Calu3 (cell line): ENCODE data around the gene EGFLAM. TPM values are rescaled to one million over a fixed set of nuclear protein-coding genes. Genes with fewer than 3 reads are reported as not detected.

Experiments used
- BruUV-seq: library from RNA; stranded (reverse); fragments of 400-500 nt; replicated peaks from 2 replicates; lab custom pipeline; 2021; lab: Mats Ljungman, UMichigan
- CTCF ChIA-PET: fragments of 300-600 bp; sonication (Branson Sonifier 250); formaldehyde crosslinking; loops from one replicate; lab custom pipeline; 2022; ENCODE audit warnings: antibody characterized with exemption; lab: Charles Lee
- DNase-seq: peaks from one replicate; pipeline ENCODE4 v3.0.0; 2022
- H3K27ac Mint-ChIP-seq: one replicate; pipeline ENCODE4 v1.8.0; 2022; ENCODE audit warnings: mixed read lengths; ENCODE audit not compliant: unreplicated experiment
- H3K27me3 Mint-ChIP-seq: one replicate; pipeline ENCODE4 v1.8.0; 2022; ENCODE audit warnings: mixed read lengths; ENCODE audit not compliant: unreplicated experiment
- H3K36me3 Mint-ChIP-seq: one replicate; pipeline ENCODE4 v1.8.0; 2022; ENCODE audit warnings: mild to moderate bottlenecking, moderate library complexity, mixed read lengths; ENCODE audit not compliant: insufficient read depth, unreplicated experiment
- H3K4me1 Mint-ChIP-seq: one replicate; pipeline ENCODE4 v1.8.0; 2022; ENCODE audit warnings: mild to moderate bottlenecking, low read depth, mixed read lengths; ENCODE audit not compliant: unreplicated experiment
- H3K4me3 Mint-ChIP-seq: one replicate; pipeline ENCODE4 v1.8.0; 2022; ENCODE audit warnings: mild to moderate bottlenecking, low read depth, moderate library complexity, mixed read lengths; ENCODE audit not compliant: unreplicated experiment
- H3K9me3 Mint-ChIP-seq: one replicate; pipeline ENCODE4 v1.8.0; 2022; ENCODE audit warnings: low read depth, mixed read lengths; ENCODE audit not compliant: unreplicated experiment
- intact Hi-C: fragments of 100-400 bp; cut with micrococcal nuclease; formaldehyde crosslinking; loops from one replicate; pipeline ENCODE4 v1.10.0; 2022; ENCODE audit not compliant: unreplicated experiment
- total RNA-seq: library from RNA; stranded (reverse); gene quantifications from 2 replicates; pipeline ENCODE4 v1.2.3, GENCODE V29; 2022
- TF ChIP-seq, protein P1 (sequence below): fragments of 200-600 bp; IDR thresholded peaks from one replicate; pipeline ENCODE4 v1.8.0; 2022; ENCODE audit warnings: antibody characterized with exemption; ENCODE audit not compliant: unreplicated experiment

The EGFLAM gene
- total RNA-seq, 1 experiment from 2014 or later: not detected

DNA sequence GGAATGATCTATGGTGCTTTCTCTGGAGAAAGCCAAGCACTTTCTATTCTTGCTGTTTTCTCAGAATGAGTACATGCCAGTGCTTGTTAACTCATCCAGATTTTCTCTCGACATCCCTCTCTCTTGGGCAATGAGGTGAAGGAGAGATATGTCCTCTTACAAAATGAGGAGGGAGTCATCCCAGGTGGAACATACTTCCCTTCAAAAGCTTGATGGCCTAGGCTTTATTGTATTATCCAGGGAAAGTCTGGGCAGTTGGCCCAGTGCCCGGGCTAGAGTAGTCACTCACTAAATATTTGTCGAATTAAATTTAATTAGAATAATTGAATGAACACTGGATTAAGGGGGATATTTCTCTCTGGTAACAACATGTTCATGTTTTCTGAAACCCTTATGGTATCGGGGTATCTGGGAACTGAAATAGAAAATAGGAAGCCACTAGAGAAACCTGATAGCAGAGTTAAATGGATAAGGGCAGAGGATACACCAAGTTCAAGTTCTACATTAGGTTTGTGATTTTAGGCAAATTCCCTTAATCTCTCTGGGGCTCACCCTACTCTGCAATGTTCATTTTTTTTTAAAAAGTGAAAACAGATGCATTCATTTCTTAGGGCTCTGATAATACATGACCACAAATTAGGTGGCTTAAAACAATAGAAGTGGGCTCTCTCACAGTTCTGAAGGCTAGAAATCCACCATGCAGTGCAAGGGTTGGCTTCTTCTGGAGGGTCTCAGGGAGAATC is 198.5 kb downstream of the EGFLAM start:
- BruUV-seq: no TSS peak
- no peak overlapping the region for H3K4me3 Mint-ChIP-seq
- TF ChIP-seq, protein P1, sequence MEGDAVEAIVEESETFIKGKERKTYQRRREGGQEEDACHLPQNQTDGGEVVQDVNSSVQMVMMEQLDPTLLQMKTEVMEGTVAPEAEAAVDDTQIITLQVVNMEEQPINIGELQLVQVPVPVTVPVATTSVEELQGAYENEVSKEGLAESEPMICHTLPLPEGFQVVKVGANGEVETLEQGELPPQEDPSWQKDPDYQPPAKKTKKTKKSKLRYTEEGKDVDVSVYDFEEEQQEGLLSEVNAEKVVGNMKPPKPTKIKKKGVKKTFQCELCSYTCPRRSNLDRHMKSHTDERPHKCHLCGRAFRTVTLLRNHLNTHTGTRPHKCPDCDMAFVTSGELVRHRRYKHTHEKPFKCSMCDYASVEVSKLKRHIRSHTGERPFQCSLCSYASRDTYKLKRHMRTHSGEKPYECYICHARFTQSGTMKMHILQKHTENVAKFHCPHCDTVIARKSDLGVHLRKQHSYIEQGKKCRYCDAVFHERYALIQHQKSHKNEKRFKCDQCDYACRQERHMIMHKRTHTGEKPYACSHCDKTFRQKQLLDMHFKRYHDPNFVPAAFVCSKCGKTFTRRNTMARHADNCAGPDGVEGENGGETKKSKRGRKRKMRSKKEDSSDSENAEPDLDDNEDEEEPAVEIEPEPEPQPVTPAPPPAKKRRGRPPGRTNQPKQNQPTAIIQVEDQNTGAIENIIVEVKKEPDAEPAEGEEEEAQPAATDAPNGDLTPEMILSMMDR: no peak
- DNase-seq: no peak
- H3K27me3 Mint-ChIP-seq: peaks cover 78% of the 10 kb centered on the region
- H3K27ac Mint-ChIP-seq: no peak overlapping the region
- H3K9me3 Mint-ChIP-seq: no peaks in the 10 kb centered on the region
- CTCF ChIA-PET: no interaction called here
- no peaks in the 10 kb centered on the region for H3K36me3 Mint-ChIP-seq
- no peaks in the 10 kb centered on the region for H3K4me1 Mint-ChIP-seq
- intact Hi-C loops: no loop called here

DNA sequence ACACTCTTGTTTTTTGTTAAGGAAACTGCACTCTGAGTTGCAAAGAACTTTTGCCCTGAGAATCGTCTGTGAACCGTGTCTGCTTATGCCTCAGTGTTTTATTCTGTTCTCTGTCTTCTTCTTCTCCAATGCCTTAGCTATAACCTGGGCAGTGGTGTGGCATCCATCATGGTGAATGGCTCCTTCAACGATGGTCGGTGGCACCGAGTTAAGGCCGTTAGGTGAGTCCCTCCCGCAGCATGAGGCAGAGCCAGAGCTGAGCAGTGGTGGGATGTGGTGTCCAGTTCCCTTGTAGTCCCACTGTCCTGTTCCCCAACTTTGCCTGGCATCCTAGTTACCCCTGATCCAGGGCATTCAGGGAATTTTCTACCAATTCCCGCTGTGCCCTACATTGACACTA is 199.8 kb downstream of the EGFLAM start:
- no peaks in the 10 kb centered on the region for H3K4me1 Mint-ChIP-seq
- no peak overlapping the region for H3K4me3 Mint-ChIP-seq
- H3K9me3 Mint-ChIP-seq: no peaks in the 10 kb centered on the region
- intact Hi-C loops: no loop called here
- no peak overlapping the region for H3K27ac Mint-ChIP-seq
- no peaks in the 10 kb centered on the region for H3K36me3 Mint-ChIP-seq
- no peak for DNase-seq
- CTCF ChIA-PET: no interaction called here
- peaks cover 74% of the 10 kb centered on the region for H3K27me3 Mint-ChIP-seq
- BruUV-seq: no TSS peak
- TF ChIP-seq, protein P1: no peak

DNA sequence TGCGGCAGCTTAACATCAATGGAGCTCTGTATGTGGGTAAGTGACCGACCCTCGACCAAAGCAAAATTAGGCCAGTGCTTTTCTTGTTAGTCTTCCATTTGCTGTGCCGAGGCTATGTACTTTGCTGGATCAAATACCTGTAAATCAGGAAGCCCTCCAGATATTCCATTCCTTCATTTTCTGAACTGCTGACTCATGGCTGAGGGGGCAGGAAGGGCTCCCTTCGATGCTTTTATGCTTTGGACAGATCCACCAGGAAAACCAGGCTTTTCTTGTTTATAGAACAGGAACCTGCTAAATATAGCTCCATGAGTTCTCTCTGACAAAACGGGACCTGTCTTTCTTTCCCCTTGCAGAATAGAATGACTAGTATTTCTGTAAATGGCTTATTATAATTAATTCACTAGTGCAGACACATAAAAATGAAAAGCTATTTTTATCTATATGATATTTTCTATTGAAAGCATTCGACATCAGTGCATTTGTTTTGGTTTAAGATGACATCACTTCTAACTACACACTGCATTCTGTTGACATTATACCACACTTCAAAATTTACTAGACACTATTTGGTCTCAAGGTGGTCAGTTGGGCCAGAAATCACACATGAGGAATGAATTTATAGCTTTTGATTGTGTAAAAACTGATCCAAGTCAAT is 204.7 kb downstream of the EGFLAM start:
- no peaks in the 10 kb centered on the region for H3K4me1 Mint-ChIP-seq
- H3K27me3 Mint-ChIP-seq: peaks cover 29% of the 10 kb centered on the region
- H3K4me3 Mint-ChIP-seq: no peak overlapping the region
- TF ChIP-seq, protein P1: no peak
- H3K36me3 Mint-ChIP-seq: no peaks in the 10 kb centered on the region
- CTCF ChIA-PET: interaction anchor here (1.3 kb wide), 1 partner anchor 10 kb away, joined by 4 read pairs; no protein-coding TSS in a partner anchor
- no TSS peak for BruUV-seq
- no peaks in the 10 kb centered on the region for H3K9me3 Mint-ChIP-seq
- intact Hi-C loops: no loop called here
- H3K27ac Mint-ChIP-seq: no peak overlapping the region
- no peak for DNase-seq

DNA sequence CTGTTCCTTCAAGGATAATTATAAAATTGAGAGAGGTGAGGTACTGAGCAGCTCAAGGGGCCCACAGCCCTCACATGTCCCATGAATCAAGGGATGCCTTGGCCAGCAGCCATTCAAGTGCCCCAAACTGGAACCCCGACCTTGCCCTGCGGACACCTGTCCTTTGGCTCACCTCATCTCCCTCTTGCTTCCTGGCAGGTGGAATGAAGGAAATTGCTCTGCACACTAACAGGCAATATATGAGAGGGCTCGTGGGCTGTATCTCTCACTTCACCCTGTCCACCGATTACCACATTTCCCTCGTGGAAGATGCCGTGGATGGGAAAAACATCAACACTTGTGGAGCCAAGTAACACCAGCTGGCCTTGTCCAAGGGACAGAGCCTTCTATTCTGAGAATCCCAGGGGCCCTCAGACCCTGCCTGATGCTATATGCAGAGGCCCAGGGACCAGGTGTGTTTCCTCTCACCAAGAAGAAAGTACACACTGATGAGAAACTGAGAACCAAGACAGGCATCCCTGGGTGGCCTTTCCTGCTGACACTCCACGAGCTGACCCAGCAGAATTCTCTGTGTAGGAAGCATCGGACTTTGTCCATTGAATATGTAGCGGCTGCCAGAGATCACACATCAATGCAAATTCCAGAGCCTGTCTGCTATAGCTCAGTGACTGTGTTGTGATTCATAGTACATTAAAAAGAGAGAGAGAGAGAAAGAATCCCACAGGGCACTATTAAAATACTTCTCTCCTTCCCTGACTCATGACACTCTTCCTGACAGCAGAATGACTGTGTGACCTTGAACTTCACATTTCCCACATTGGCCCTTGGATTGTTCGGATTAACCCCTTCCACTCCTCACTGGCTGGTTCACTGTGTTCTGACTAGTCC is 205.5 kb downstream of the EGFLAM start:
- no peak overlapping the region for H3K4me3 Mint-ChIP-seq
- H3K9me3 Mint-ChIP-seq: no peaks in the 10 kb centered on the region
- H3K27ac Mint-ChIP-seq: no peak overlapping the region
- BruUV-seq: no TSS peak
- no peak for DNase-seq
- peaks cover 21% of the 10 kb centered on the region for H3K27me3 Mint-ChIP-seq
- intact Hi-C loops: no loop called here
- TF ChIP-seq, protein P1: no peak
- CTCF ChIA-PET: interaction anchor here (0.8 to 1.4 kb wide), 3 partner anchors 10 to 346 kb away, joined by 3 to 5 read pairs (median 4); no protein-coding TSS in a partner anchor
- no peaks in the 10 kb centered on the region for H3K36me3 Mint-ChIP-seq
- no peaks in the 10 kb centered on the region for H3K4me1 Mint-ChIP-seq
